ENCODE results near the gene CAMK1D.

The CAMK1D gene

GRCh38 chr10:12390733-12391132, 41.4 kb downstream of the CAMK1D start:
- Mint-ChIP-seq H3K4me1 (ENCODE audit: low read depth) (peaks cover 24% of the 10 kb centered on the region), H3K4me3 (no peak overlapping the region), H3K27me3 (no peaks in the 10 kb centered on the region), H3K9me3 (no peaks in the 10 kb centered on the region), H3K27ac (no peak overlapping the region), H3K36me3 (ENCODE audit: low read depth) (peaks cover 6% of the 10 kb centered on the region)
- intact Hi-C loops (cut with micrococcal nuclease) = no loop called here

GRCh38 chr10:12391206-12391605, 41.9 kb downstream of the CAMK1D start:
- Mint-ChIP-seq H3K27ac (no peak overlapping the region), H3K4me1 (ENCODE audit: low read depth) (peaks cover 24% of the 10 kb centered on the region), H3K4me3 (no peak overlapping the region), H3K9me3 (no peaks in the 10 kb centered on the region), H3K27me3 (no peaks in the 10 kb centered on the region), H3K36me3 (ENCODE audit: low read depth) (peaks cover 8% of the 10 kb centered on the region)
- intact Hi-C loops (cut with micrococcal nuclease) = no loop called here

- H3K27ac Mint-ChIP-seq = no peak overlapping the region
- no peaks in the 10 kb centered on the region for H3K9me3 Mint-ChIP-seq
These were observed 44.5 kb downstream of the CAMK1D start for GRCh38 chr10:12393831-12394230.

GRCh38 chr10:12394241-12395033, 45.1 kb downstream of the CAMK1D start:
- Mint-ChIP-seq H3K27ac (no peak overlapping the region), H3K36me3 (ENCODE audit: low read depth) (peaks cover 14% of the 10 kb centered on the region), H3K4me1 (ENCODE audit: low read depth) (peaks cover 6% of the 10 kb centered on the region), H3K27me3 (no peaks in the 10 kb centered on the region), H3K9me3 (no peaks in the 10 kb centered on the region), H3K4me3 (no peak overlapping the region)
- intact Hi-C loops (cut with micrococcal nuclease) = no loop called here

More at GRCh38 chr10:12393831-12394230, 44.5 kb downstream of the CAMK1D start:
- Mint-ChIP-seq H3K27me3 (no peaks in the 10 kb centered on the region), H3K4me3 (no peak overlapping the region), H3K36me3 (ENCODE audit: low read depth) (peaks cover 17% of the 10 kb centered on the region), H3K4me1 (ENCODE audit: low read depth) (peaks cover 12% of the 10 kb centered on the region)
- intact Hi-C loops (cut with micrococcal nuclease) = no loop called here

- Mint-ChIP-seq H3K4me1 (ENCODE audit: low read depth) (no peaks in the 10 kb centered on the region), H3K27ac (no peak overlapping the region), H3K36me3 (ENCODE audit: low read depth) (peaks cover 14% of the 10 kb centered on the region)
These were observed 46.7 kb downstream of the CAMK1D start for GRCh38 chr10:12396093-12396492.

GRCh38 chr10:12396567-12396966, 47.2 kb downstream of the CAMK1D start:
- intact Hi-C loops (cut with micrococcal nuclease) = no loop called here
- H3K36me3 Mint-ChIP-seq (ENCODE audit: low read depth) = peaks cover 14% of the 10 kb centered on the region
- H3K4me1 Mint-ChIP-seq (ENCODE audit: low read depth) = no peaks in the 10 kb centered on the region
- H3K27ac Mint-ChIP-seq = no peak overlapping the region
- no peak overlapping the region for H3K4me3 Mint-ChIP-seq
- H3K9me3 Mint-ChIP-seq = no peaks in the 10 kb centered on the region
- no peaks in the 10 kb centered on the region for H3K27me3 Mint-ChIP-seq

More at GRCh38 chr10:12396093-12396492, 46.7 kb downstream of the CAMK1D start:
- intact Hi-C loops (cut with micrococcal nuclease) = no loop called here
- Mint-ChIP-seq H3K9me3 (no peaks in the 10 kb centered on the region), H3K4me3 (no peak overlapping the region), H3K27me3 (no peaks in the 10 kb centered on the region)

- Mint-ChIP-seq H3K36me3 (ENCODE audit: low read depth) (peaks cover 16% of the 10 kb centered on the region), H3K27ac (no peak overlapping the region), H3K4me3 (no peak overlapping the region), H3K9me3 (no peaks in the 10 kb centered on the region), H3K4me1 (ENCODE audit: low read depth) (no peaks in the 10 kb centered on the region), H3K27me3 (no peaks in the 10 kb centered on the region)
- intact Hi-C loops (cut with micrococcal nuclease) = no loop called here
These were observed 48.0 kb downstream of the CAMK1D start for GRCh38 chr10:12397147-12397896.

GRCh38 chr10:12397941-12398340, 48.6 kb downstream of the CAMK1D start:
- Mint-ChIP-seq H3K27ac (no peak overlapping the region), H3K27me3 (no peaks in the 10 kb centered on the region), H3K9me3 (no peaks in the 10 kb centered on the region), H3K4me3 (no peak overlapping the region), H3K4me1 (ENCODE audit: low read depth) (no peaks in the 10 kb centered on the region), H3K36me3 (ENCODE audit: low read depth) (peaks cover 22% of the 10 kb centered on the region)
- intact Hi-C loops (cut with micrococcal nuclease) = no loop called here

GRCh38 chr10:12400266-12400931, 51.1 kb downstream of the CAMK1D start:
- H3K9me3 Mint-ChIP-seq = no peaks in the 10 kb centered on the region
- intact Hi-C loops (cut with micrococcal nuclease) = no loop called here
- H3K27me3 Mint-ChIP-seq = no peaks in the 10 kb centered on the region
- no peak overlapping the region for H3K4me3 Mint-ChIP-seq
- H3K4me1 Mint-ChIP-seq (ENCODE audit: low read depth) = no peaks in the 10 kb centered on the region
- H3K27ac Mint-ChIP-seq = no peak overlapping the region
- H3K36me3 Mint-ChIP-seq (ENCODE audit: low read depth) = peaks cover 34% of the 10 kb centered on the region

GRCh38 chr10:12401466-12401865, 52.1 kb downstream of the CAMK1D start:
- no peaks in the 10 kb centered on the region for H3K27me3 Mint-ChIP-seq

GRCh38 chr10:12403119-12403518, 53.8 kb downstream of the CAMK1D start:
- H3K9me3 Mint-ChIP-seq = no peaks in the 10 kb centered on the region
- no peak overlapping the region for H3K4me3 Mint-ChIP-seq
- no peak overlapping the region for H3K27ac Mint-ChIP-seq
- peaks cover 9% of the 10 kb centered on the region for H3K4me1 Mint-ChIP-seq (ENCODE audit: low read depth)
- no peaks in the 10 kb centered on the region for H3K27me3 Mint-ChIP-seq
- H3K36me3 Mint-ChIP-seq (ENCODE audit: low read depth) = peaks cover 40% of the 10 kb centered on the region
- intact Hi-C loops (cut with micrococcal nuclease) = no loop called here

More at GRCh38 chr10:12401466-12401865, 52.1 kb downstream of the CAMK1D start:
- intact Hi-C loops (cut with micrococcal nuclease) = no loop called here
- Mint-ChIP-seq H3K4me3 (no peak overlapping the region), H3K9me3 (no peaks in the 10 kb centered on the region), H3K27ac (no peak overlapping the region), H3K36me3 (ENCODE audit: low read depth) (peaks cover 39% of the 10 kb centered on the region), H3K4me1 (ENCODE audit: low read depth) (no peaks in the 10 kb centered on the region)

GRCh38 chr10:12405342-12406320, 56.3 kb downstream of the CAMK1D start:
- H3K4me1 Mint-ChIP-seq (ENCODE audit: low read depth) = peaks cover 9% of the 10 kb centered on the region
- peaks cover 52% of the 10 kb centered on the region for H3K36me3 Mint-ChIP-seq (ENCODE audit: low read depth)
- H3K27ac Mint-ChIP-seq = no peak overlapping the region
- H3K27me3 Mint-ChIP-seq = no peaks in the 10 kb centered on the region
- no peaks in the 10 kb centered on the region for H3K9me3 Mint-ChIP-seq
- intact Hi-C loops (cut with micrococcal nuclease) = no loop called here
- H3K4me3 Mint-ChIP-seq = no peak overlapping the region

GRCh38 chr10:12406764-12407400, 57.5 kb downstream of the CAMK1D start:
- H3K27me3 Mint-ChIP-seq = no peaks in the 10 kb centered on the region
- H3K36me3 Mint-ChIP-seq (ENCODE audit: low read depth) = peaks cover 52% of the 10 kb centered on the region
- peaks cover 9% of the 10 kb centered on the region for H3K4me1 Mint-ChIP-seq (ENCODE audit: low read depth)
- no peaks in the 10 kb centered on the region for H3K9me3 Mint-ChIP-seq
- intact Hi-C loops (cut with micrococcal nuclease) = no loop called here
- H3K4me3 Mint-ChIP-seq = no peak overlapping the region
- no peak overlapping the region for H3K27ac Mint-ChIP-seq

Data from dendritic cell treated with granulocyte-macrophage colony-stimulating factor and Interleukin-4, amounts not matched to agents 40 ng/mL and 50 ng/mL, for 4 days (primary cell).